HepG2 (cell line): ENCODE results near the gene NR2F1. TPM values are rescaled to one million over a fixed set of nuclear protein-coding genes. Genes with fewer than 3 reads are reported as not detected.

Experiments used
- AFF4 ChIP-seq: sonication (generic); formaldehyde crosslinking; IDR thresholded peaks from 2 replicates; pipeline ENCODE4 v1.4.0; 2020; ENCODE audit warnings: missing genetic modification reagents
- ATF1 ChIP-seq: IDR thresholded peaks from 2 replicates; pipeline ENCODE4 v1.6.1; 2016; ENCODE audit warnings: mild to moderate bottlenecking, control low read depth
- CCAR2 ChIP-seq: fragments of 200-400 bp; formaldehyde crosslinking; optimal IDR thresholded peaks from 2 replicates; pipeline ENCODE3; 2018; ENCODE audit warnings: low read depth, mild to moderate bottlenecking, low read length, moderate library complexity
- ELF4 ChIP-seq: sonication (generic); formaldehyde crosslinking; IDR thresholded peaks from 2 replicates; pipeline ENCODE4 v1.5.0; 2020; ENCODE audit warnings: missing genetic modification reagents, mild to moderate bottlenecking, moderate library complexity, borderline replicate concordance
- FOXJ3 ChIP-seq: sonication (generic); formaldehyde crosslinking; IDR thresholded peaks from 2 replicates; pipeline ENCODE4 v1.4.0; 2020; ENCODE audit warnings: missing genetic modification reagents, mild to moderate bottlenecking, borderline replicate concordance
- NPAS2 ChIP-seq: sonication (generic); formaldehyde crosslinking; IDR thresholded peaks from 2 replicates; pipeline ENCODE4 v1.8.0; 2022; ENCODE audit warnings: mild to moderate bottlenecking, missing genetic modification reagents, borderline replicate concordance
- SNAPC4 ChIP-seq: sonication (generic); formaldehyde crosslinking; IDR thresholded peaks from 2 replicates; pipeline ENCODE4 v1.4.0; 2020; ENCODE audit warnings: mild to moderate bottlenecking, missing genetic modification reagents
- SP4 ChIP-seq: sonication (generic); formaldehyde crosslinking; IDR thresholded peaks from 2 replicates; pipeline ENCODE4 v1.8.1; 2023; ENCODE audit warnings: mild to moderate bottlenecking, missing genetic modification reagents
- SRY ChIP-seq: sonication (generic); formaldehyde crosslinking; IDR thresholded peaks from 2 replicates; pipeline ENCODE4 v1.8.0; 2022; ENCODE audit warnings: mild to moderate bottlenecking, missing genetic modification reagents
- TOE1 ChIP-seq: sonication (generic); formaldehyde crosslinking; IDR thresholded peaks from 2 replicates; pipeline ENCODE4 v1.4.0; 2020; ENCODE audit warnings: mild to moderate bottlenecking, missing genetic modification reagents
- TP53 ChIP-seq: sonication (generic); formaldehyde crosslinking; conservative IDR thresholded peaks from 2 replicates; pipeline ENCODE4 v1.4.0; 2020; ENCODE audit warnings: missing genetic modification reagents
- ZFP36 ChIP-seq: fragments of 150-350 bp; IDR thresholded peaks from 2 replicates; pipeline ENCODE4 v1.6.1; 2018; ENCODE audit warnings: borderline replicate concordance, low read length, low read depth; ENCODE audit not compliant: partially characterized antibody
- ZNF121 ChIP-seq: sonication (generic); formaldehyde crosslinking; IDR thresholded peaks from 2 replicates; pipeline ENCODE4 v1.5.0; 2020; ENCODE audit warnings: mild to moderate bottlenecking, missing genetic modification reagents
- ZNF136 ChIP-seq: sonication (generic); formaldehyde crosslinking; IDR thresholded peaks from 2 replicates; pipeline ENCODE4 v1.8.1; 2022; ENCODE audit warnings: low read depth, mild to moderate bottlenecking, moderate library complexity, missing genetic modification reagents
- ZNF138 ChIP-seq: sonication (generic); formaldehyde crosslinking; IDR thresholded peaks from 2 replicates; pipeline ENCODE4 v1.5.0; 2020; ENCODE audit warnings: mild to moderate bottlenecking, low read depth, missing genetic modification reagents
- ZNF232 ChIP-seq: sonication (generic); formaldehyde crosslinking; IDR thresholded peaks from 2 replicates; pipeline ENCODE4 v1.4.0; 2020; ENCODE audit warnings: missing genetic modification reagents, borderline replicate concordance
- ZNF567 ChIP-seq: sonication (generic); formaldehyde crosslinking; IDR thresholded peaks from 2 replicates; pipeline ENCODE4 v1.8.1; 2023; ENCODE audit warnings: mild to moderate bottlenecking, missing genetic modification reagents, borderline replicate concordance
- polyA plus RNA-seq, 8 experiments: library from polyadenylated mRNA; depleted of rRNA in 3 of 8; stranded (reverse) in 7 of 8; unstranded in 1 of 8; fragments of >200 nt; fragmentation: Illumina TruSeq in 4 of 8; extraction: Trizol in 4 of 8; gene quantifications; 2 replicates each; pipeline versions ENCODE4 v1.2.1 to v1.2.3, GENCODE V29; 2011 to 2016; ENCODE audit warnings: low read depth in 4 of 8, missing spikeins in 1 of 8, mixed read lengths in 1 of 8; ENCODE audit not compliant: insufficient read depth in 1 of 8
- total RNA-seq, 5 experiments: library from RNA; depleted of rRNA; stranded (reverse); fragments of >200 nt; fragmentation: Illumina TruSeq; extraction: Trizol; gene quantifications; 2 replicates each; pipeline ENCODE4 v1.2.3, GENCODE V29; 2016; ENCODE audit warnings: low read depth in 1 of 5
- TF ChIP-seq, protein P1 (sequence below): sonication (generic); formaldehyde crosslinking; IDR thresholded peaks from 2 replicates; pipeline ENCODE4 v1.5.0; 2020; ENCODE audit warnings: missing genetic modification reagents

The NR2F1 gene
- total and polyA plus RNA-seq, 2 of the 13 experiments (the other 11 are each of a cell fraction or from before 2014, with no cell fraction given) = 17.1 to 59.7 TPM

- TF ChIP-seq AFF4 (CRISPR knock-in tag) (no peak), ZNF232 (0 out of 2 replicates have a peak, but pooled peaks have one; percentile 63), TP53 (no peak), ZFP36 (no peak), ZNF136 (CRISPR knock-in tag) (no peak), FOXJ3 (CRISPR knock-in tag) (no peak), ZNF567 (CRISPR knock-in tag) (no peak), TOE1 (no peak), NPAS2 (CRISPR knock-in tag) (no peak), ZNF121 (CRISPR knock-in tag) (no peak), ELF4 (CRISPR knock-in tag) (no peak), ATF1 (CRISPR knock-in tag) (no peak), SP4 (CRISPR knock-in tag) (0 out of 2 replicates have a peak, but pooled peaks have one; percentile 28), SNAPC4 (CRISPR knock-in tag) (no peak), CCAR2 (no peak), ZNF138 (no peak), SRY (CRISPR knock-in tag) (0 out of 2 replicates have a peak, but pooled peaks have one; percentile 65)
- TF ChIP-seq, protein P1, sequence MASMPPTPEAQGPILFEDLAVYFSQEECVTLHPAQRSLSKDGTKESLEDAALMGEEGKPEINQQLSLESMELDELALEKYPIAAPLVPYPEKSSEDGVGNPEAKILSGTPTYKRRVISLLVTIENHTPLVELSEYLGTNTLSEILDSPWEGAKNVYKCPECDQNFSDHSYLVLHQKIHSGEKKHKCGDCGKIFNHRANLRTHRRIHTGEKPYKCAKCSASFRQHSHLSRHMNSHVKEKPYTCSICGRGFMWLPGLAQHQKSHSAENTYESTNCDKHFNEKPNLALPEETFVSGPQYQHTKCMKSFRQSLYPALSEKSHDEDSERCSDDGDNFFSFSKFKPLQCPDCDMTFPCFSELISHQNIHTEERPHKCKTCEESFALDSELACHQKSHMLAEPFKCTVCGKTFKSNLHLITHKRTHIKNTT (CRISPR knock-in tag) = no peak
These were observed 2.7 kb upstream of the NR2F1 start (continued) for GRCh38 chr5:93580063-93580926.
